Activated B cell treated with CpG ODN at 0.5 μM for 24 hours (primary cell): ENCODE data around the gene AGBL4. TPM values are rescaled to one million over a fixed set of nuclear protein-coding genes. Genes with fewer than 3 reads are reported as not detected.

Source experiments
- ATAC-seq: fragments of 200-7000 bp; cut with Tn5 transposase; one replicate; pipeline ENCODE4 v1.10.0; 2021; ENCODE audit warnings: low read depth, mild to moderate bottlenecking, moderate library complexity
- CTCF ChIA-PET: fragments of 350-600 bp; sonication (Branson Sonifier 250); formaldehyde crosslinking; loops from one replicate; lab custom pipeline; 2021; ENCODE audit warnings: antibody characterized with exemption; lab: Charles Lee
- POLR2A ChIA-PET: fragments of 350-600 bp; sonication (Branson Sonifier 250); formaldehyde crosslinking; loops from one replicate; lab custom pipeline; 2021; ENCODE audit warnings: antibody characterized with exemption; lab: Charles Lee
- DNase-seq: peaks from one replicate; pipeline ENCODE4 v3.0.0; 2022
- H3K27ac Mint-ChIP-seq: one replicate; pipeline ENCODE4 v1.8.0; 2020; ENCODE audit warnings: mixed read lengths
- H3K27me3 Mint-ChIP-seq: one replicate; pipeline ENCODE4 v1.8.0; 2021; ENCODE audit warnings: mixed read lengths
- H3K36me3 Mint-ChIP-seq: one replicate; pipeline ENCODE4 v1.8.0; 2021; ENCODE audit warnings: low read depth, mixed read lengths
- H3K4me1 Mint-ChIP-seq: one replicate; pipeline ENCODE4 v1.8.0; 2021; ENCODE audit warnings: mixed read lengths
- H3K4me3 Mint-ChIP-seq: one replicate; pipeline ENCODE4 v1.8.0; 2020; ENCODE audit warnings: mild to moderate bottlenecking, mixed read lengths
- H3K9me3 Mint-ChIP-seq: one replicate; pipeline ENCODE4 v1.8.0; 2020; ENCODE audit warnings: mixed read lengths
- CTCF ChIP-seq: fragments of 200-600 bp; IDR thresholded peaks from one replicate; pipeline ENCODE4 v1.8.0; 2022; ENCODE audit warnings: antibody characterized with exemption, mild to moderate bottlenecking
- intact Hi-C: fragments of 100-400 bp; cut with micrococcal nuclease; formaldehyde crosslinking; loops from one replicate; pipeline ENCODE4 v1.15.1; 2024
- total RNA-seq: library from RNA; stranded (reverse); gene quantifications from 2 replicates; pipeline ENCODE4 v1.2.3, GENCODE V29; 2022

Gene AGBL4
- total RNA-seq, 1 donor from 2014 or later = 0.24 TPM

GRCh38 chr1:49728377-49728776, 295.4 kb downstream of the AGBL4 start:
- intact Hi-C loops = no loop called here

GRCh38 chr1:49723662-49724061, 300.1 kb downstream of the AGBL4 start:
- H3K36me3 Mint-ChIP-seq = no peaks in the 10 kb centered on the region
- no peak for DNase-seq
- H3K4me1 Mint-ChIP-seq = no peaks in the 10 kb centered on the region
- no peak overlapping the region for H3K4me3 Mint-ChIP-seq
- no peak for ATAC-seq
- no peak for TF ChIP-seq CTCF
- no peaks in the 10 kb centered on the region for H3K27me3 Mint-ChIP-seq
- intact Hi-C loops = no loop called here
- no peak overlapping the region for H3K27ac Mint-ChIP-seq
- H3K9me3 Mint-ChIP-seq = peaks cover 2% of the 10 kb centered on the region
- ChIA-PET POLR2A (no interaction called here), CTCF (no interaction called here)

More at GRCh38 chr1:49728377-49728776, 295.4 kb downstream of the AGBL4 start:
- ATAC-seq = no peak
- POLR2A ChIA-PET = no interaction called here
- no peaks in the 10 kb centered on the region for H3K27me3 Mint-ChIP-seq
- no peak overlapping the region for H3K27ac Mint-ChIP-seq
- H3K36me3 Mint-ChIP-seq = no peaks in the 10 kb centered on the region
- TF ChIP-seq CTCF = no peak
- DNase-seq = no peak
- H3K9me3 Mint-ChIP-seq = no peaks in the 10 kb centered on the region
- CTCF ChIA-PET = no interaction called here
- H3K4me3 Mint-ChIP-seq = no peak overlapping the region
- no peaks in the 10 kb centered on the region for H3K4me1 Mint-ChIP-seq

GRCh38 chr1:49694251-49694827, 329.4 kb downstream of the AGBL4 start:
- Mint-ChIP-seq H3K9me3 (no peaks in the 10 kb centered on the region), H3K27ac (no peak overlapping the region), H3K36me3 (no peaks in the 10 kb centered on the region), H3K4me1 (no peaks in the 10 kb centered on the region), H3K4me3 (no peak overlapping the region), H3K27me3 (no peaks in the 10 kb centered on the region)
- TF ChIP-seq CTCF = no peak
- intact Hi-C loops = no loop called here
- CTCF ChIA-PET = no interaction called here
- POLR2A ChIA-PET = no interaction called here
- no peak for DNase-seq
- ATAC-seq = no peak

- intact Hi-C loops = no loop called here
- Mint-ChIP-seq H3K27ac (no peak overlapping the region), H3K4me1 (no peaks in the 10 kb centered on the region), H3K4me3 (no peak overlapping the region), H3K36me3 (no peaks in the 10 kb centered on the region), H3K9me3 (peaks cover 11% of the 10 kb centered on the region), H3K27me3 (no peaks in the 10 kb centered on the region)
- no peak for TF ChIP-seq CTCF
- ATAC-seq = no peak
- ChIA-PET POLR2A (no interaction called here), CTCF (no interaction called here)
- DNase-seq = no peak
Observed at GRCh38 chr1:49686107-49686506, 337.6 kb downstream of the AGBL4 start.

- Mint-ChIP-seq H3K36me3 (no peaks in the 10 kb centered on the region), H3K27me3 (no peaks in the 10 kb centered on the region), H3K4me3 (no peak overlapping the region), H3K27ac (no peak overlapping the region), H3K9me3 (peaks cover 7% of the 10 kb centered on the region), H3K4me1 (no peaks in the 10 kb centered on the region)
- DNase-seq (no peak), ATAC-seq (no peak)
- no peak for TF ChIP-seq CTCF
- CTCF ChIA-PET = no interaction called here
- intact Hi-C loops = no loop called here
- POLR2A ChIA-PET = no interaction called here
Observed at GRCh38 chr1:49677706-49678105, 346.0 kb downstream of the AGBL4 start.
